Endothelial cell of umbilical vein (primary cell): Measurements from ENCODE around the gene CD200R1.

Experiments used
- CTCF ChIP-seq, 2 donors: IDR thresholded peaks; 1 replicate in 1 of 2; 2 replicates in 1 of 2; pipeline ENCODE4 v1.5.1; 2011; ENCODE audit warnings: low read length in 2 of 2, mild to moderate bottlenecking in 2 of 2, moderate library complexity in 2 of 2, control low read depth in 1 of 2, inconsistent platforms in 1 of 2, low read depth in 1 of 2; ENCODE audit not compliant: insufficient read depth in 1 of 2; ENCODE audit errors: extremely low read depth in 1 of 2
- EZH2 ChIP-seq: IDR thresholded peaks from 2 replicates; pipeline ENCODE4 v1.6.1; 2012; ENCODE audit warnings: borderline replicate concordance, low read depth, mild to moderate bottlenecking, moderate library complexity, low read length, inconsistent platforms; ENCODE audit not compliant: severe bottlenecking
- FOS ChIP-seq: IDR thresholded peaks from 2 replicates; pipeline ENCODE4 v1.6.1; 2011; ENCODE audit warnings: mild to moderate bottlenecking, low read length, moderate library complexity, borderline replicate concordance; ENCODE audit not compliant: insufficient read depth
- MAX ChIP-seq: IDR thresholded peaks from 2 replicates; pipeline ENCODE4 v1.6.1; 2011; ENCODE audit not compliant: insufficient read depth, insufficient read length
- POLR2A ChIP-seq: IDR thresholded peaks from 2 replicates; pipeline ENCODE4 v1.6.1; 2012; ENCODE audit warnings: low read depth, mild to moderate bottlenecking, control low read depth, low read length

- TF ChIP-seq POLR2A (no peak), CTCF (IDR thresholded peaks at IDR 0.05; ENCODE audit: extremely low read depth in 1 of 2, insufficient read depth in 1 of 2, low read depth in 1 of 2, low read length in 2 of 2) (no peak), MAX (no peak), FOS (no peak), EZH2 (no peak)
Measured at GRCh38 chr3:112873632-112874031, 101.3 kb downstream of the CD200R1 start.
